Transverse colon (tissue), 4 donors: ENCODE results near the gene GP1BB. TPM values are rescaled to one million over a fixed set of nuclear protein-coding genes. Genes with fewer than 3 reads are reported as not detected.
"Not testable (repeated sequence)": the region's sequence is repeated elsewhere in the genome, so short reads cannot be mapped to it uniquely, and the experiment has no call there.

Source experiments
- DNase-seq: peaks from one replicate; pipeline ENCODE4 v3.0.0-alpha.2; 2019
- H3K27ac ChIP-seq, 4 donors: fragments of 200-600 bp; sonication (generic); 2 replicates each; pipeline ENCODE4 v1.5.1; 2016 to 2018; ENCODE audit warnings: inconsistent platforms in 4 of 4
- H3K27me3 ChIP-seq: fragments of 200-600 bp; sonication (generic); 2 replicates; pipeline ENCODE4 v1.5.1; 2017; ENCODE audit warnings: inconsistent platforms
- H3K36me3 ChIP-seq, 4 donors: fragments of 200-600 bp; sonication (generic); 2 replicates each; pipeline ENCODE4 v1.5.1; 2017 to 2019; ENCODE audit warnings: inconsistent platforms in 4 of 4
- H3K4me1 ChIP-seq, 4 donors: fragments of 200-600 bp; sonication (generic); 2 replicates each; pipeline ENCODE4 v1.5.1; 2017 to 2020; ENCODE audit warnings: inconsistent platforms in 4 of 4
- H3K4me3 ChIP-seq, 4 donors: fragments of 200-600 bp; sonication (generic); 1 replicate in 1 of 4; 2 replicates in 3 of 4; pipeline versions ENCODE4 v1.5.1 to v1.6.1; 2017 to 2019; ENCODE audit warnings: inconsistent platforms in 4 of 4
- H3K9me3 ChIP-seq, 2 donors: fragments of 200-600 bp; sonication (generic); 2 replicates each; pipeline ENCODE4 v1.5.1; 2017 to 2019; ENCODE audit warnings: inconsistent platforms in 2 of 2
- EP300 ChIP-seq: sonication (generic); formaldehyde crosslinking; IDR thresholded peaks from one replicate; pipeline ENCODE4 v1.6.1; 2017; ENCODE audit warnings: antibody characterized with exemption, low read depth
- POLR2A ChIP-seq: fragments of 450-650 bp; IDR thresholded peaks from one replicate; pipeline ENCODE4 v1.6.1; 2016; ENCODE audit warnings: antibody characterized with exemption, mild to moderate bottlenecking, moderate library complexity
- POLR2AphosphoS5 ChIP-seq, 3 donors: sonication (generic); formaldehyde crosslinking; IDR thresholded peaks; one replicate each; pipeline ENCODE4 v1.6.1; 2016; ENCODE audit warnings: antibody characterized with exemption in 3 of 3
- WGBS, 2 donors: methylation state at CpG; one replicate each; pipeline ENCODE4 v1.1.5; 2018; ENCODE audit warnings: low coverage in 1 of 2; 5-methylcytosine and 5-hydroxymethylcytosine counted together
- in situ Hi-C, 4 donors: fragments of 200-750 bp; cut with MboI; loops; one replicate each; pipeline versions ENCODE4 v1.15.0 to v1.15.1; 2017; ENCODE audit warnings: low sequenced_read_pairs in 3 of 4, low pct_ligation_motif_present in 1 of 4, low pct_unique_long_range_greater_than_20kb in 1 of 4
- intact Hi-C: fragments of 100-400 bp; cut with DNase I; formaldehyde crosslinking; loops from one replicate; pipeline ENCODE4 v1.15.1; 2023; ENCODE audit warnings: low total_unique reads
- total RNA-seq, 4 donors: library from RNA; depleted of rRNA; stranded (reverse); fragments of >200 nt; gene quantifications; one replicate each; pipeline ENCODE4 v1.1.0, GENCODE V29; 2016
- TF ChIP-seq, protein P1 (sequence below), 5 experiments: fragments of 200-600 bp in 3 of 5; fragments of 450-650 bp in 2 of 5; sonication (generic) in 3 of 5; IDR thresholded peaks; 1 replicate in 2 of 5; 2 replicates in 3 of 5; pipeline ENCODE4 v1.5.1; 2016 to 2017; ENCODE audit warnings: antibody characterized with exemption in 5 of 5, inconsistent platforms in 3 of 5, mild to moderate bottlenecking in 2 of 5, moderate library complexity in 1 of 5

GP1BB gene
- total RNA-seq, 4 donors from 2014 or later = 0.41 to 10.3 (median 1.8) TPM

DNA sequence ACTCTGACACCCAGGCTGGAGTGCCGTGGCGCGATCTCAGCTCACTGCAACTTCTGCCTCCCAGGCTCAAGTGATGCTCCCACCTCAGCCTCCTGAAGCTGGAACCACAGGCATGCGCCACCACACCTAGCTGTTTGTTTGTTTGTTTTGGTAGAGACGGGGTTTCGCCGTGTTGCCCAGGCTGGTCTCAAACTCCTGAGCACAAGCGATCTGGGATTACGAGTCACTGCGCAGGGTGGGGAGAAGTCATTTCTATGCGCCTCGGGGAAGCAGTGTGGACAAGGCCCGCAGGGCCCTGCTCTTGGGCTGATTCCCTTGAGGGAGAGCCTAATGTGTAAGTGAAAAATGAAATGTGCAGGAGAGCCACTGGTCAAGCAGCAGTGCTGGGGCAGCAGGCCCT lies 28.6 kb upstream of the GP1BB start:
- in situ Hi-C loops (no loop called here), intact Hi-C loops (no loop called here)
- peaks cover 23% of the 10 kb centered on the region for H3K27me3 ChIP-seq
- H3K9me3 ChIP-seq = no peaks in the 10 kb centered on the region
- TF ChIP-seq POLR2A = no peak
- no peak for TF ChIP-seq POLR2AphosphoS5 (IDR thresholded peaks at IDR 0.05)
- no peak for DNase-seq
- peaks cover 0 to 6% (median 0%) of the 10 kb centered on the region in 4 donors for H3K4me1 ChIP-seq
- WGBS, 2 donors = 89 to 94% methylated on average over 3 to 13 of the region's 13 CpGs
- H3K4me3 ChIP-seq = no peak overlapping the region
- H3K27ac ChIP-seq = no peak overlapping the region
- H3K36me3 ChIP-seq = no peaks in the 10 kb centered on the region

DNA sequence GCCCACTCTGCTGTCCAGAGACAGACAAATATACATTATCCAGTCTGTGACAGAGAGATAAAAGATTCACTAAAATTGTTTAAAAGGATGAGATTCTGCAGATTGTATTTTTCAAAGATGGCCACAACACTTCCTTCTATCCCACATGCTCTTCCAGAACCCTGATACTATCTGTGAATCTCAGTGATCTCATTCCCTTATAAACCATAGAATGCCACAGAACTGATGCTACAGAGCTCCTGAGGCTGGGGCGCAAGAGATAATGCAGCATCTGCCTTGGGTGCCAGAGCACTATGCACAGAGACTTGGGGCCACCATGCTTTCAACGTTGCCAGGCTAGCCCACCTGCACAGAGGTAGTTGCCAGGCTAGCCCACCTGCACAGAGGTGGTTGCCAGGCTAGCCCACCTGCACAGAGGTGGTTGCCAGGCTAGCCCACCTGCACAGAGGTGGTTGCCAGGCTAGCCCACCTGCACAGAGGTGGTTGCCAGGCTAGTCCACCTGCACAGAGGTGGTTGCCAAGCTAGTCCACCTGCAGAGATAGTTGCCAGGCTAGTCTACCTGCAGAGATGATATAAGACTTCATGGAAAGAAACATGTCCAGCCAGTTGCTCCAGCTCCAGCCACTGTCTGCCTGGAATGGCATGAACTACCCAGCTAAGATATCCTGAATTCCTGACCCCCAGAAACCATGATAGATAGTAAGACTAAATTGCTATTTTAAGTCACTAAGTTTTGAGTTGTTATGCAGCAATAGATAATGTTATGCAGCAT lies 26.6 kb upstream of the GP1BB start:
- 77% methylated on average over 2 of the region's 2 CpGs; no CpG with 5 or more reads in 1 of the 2 donors for WGBS, 2 donors
- no peak overlapping the region for H3K4me3 ChIP-seq
- no peak for TF ChIP-seq EP300
- no peak for TF ChIP-seq POLR2A
- TF ChIP-seq, protein P1, sequence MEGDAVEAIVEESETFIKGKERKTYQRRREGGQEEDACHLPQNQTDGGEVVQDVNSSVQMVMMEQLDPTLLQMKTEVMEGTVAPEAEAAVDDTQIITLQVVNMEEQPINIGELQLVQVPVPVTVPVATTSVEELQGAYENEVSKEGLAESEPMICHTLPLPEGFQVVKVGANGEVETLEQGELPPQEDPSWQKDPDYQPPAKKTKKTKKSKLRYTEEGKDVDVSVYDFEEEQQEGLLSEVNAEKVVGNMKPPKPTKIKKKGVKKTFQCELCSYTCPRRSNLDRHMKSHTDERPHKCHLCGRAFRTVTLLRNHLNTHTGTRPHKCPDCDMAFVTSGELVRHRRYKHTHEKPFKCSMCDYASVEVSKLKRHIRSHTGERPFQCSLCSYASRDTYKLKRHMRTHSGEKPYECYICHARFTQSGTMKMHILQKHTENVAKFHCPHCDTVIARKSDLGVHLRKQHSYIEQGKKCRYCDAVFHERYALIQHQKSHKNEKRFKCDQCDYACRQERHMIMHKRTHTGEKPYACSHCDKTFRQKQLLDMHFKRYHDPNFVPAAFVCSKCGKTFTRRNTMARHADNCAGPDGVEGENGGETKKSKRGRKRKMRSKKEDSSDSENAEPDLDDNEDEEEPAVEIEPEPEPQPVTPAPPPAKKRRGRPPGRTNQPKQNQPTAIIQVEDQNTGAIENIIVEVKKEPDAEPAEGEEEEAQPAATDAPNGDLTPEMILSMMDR (IDR thresholded peaks at IDR 0.05) = no peak
- no peak for TF ChIP-seq POLR2AphosphoS5 (IDR thresholded peaks at IDR 0.05)
- H3K9me3 ChIP-seq = no peaks in the 10 kb centered on the region
- in situ Hi-C loops (no loop called here), intact Hi-C loops (no loop called here)
- H3K4me1 ChIP-seq = peaks cover 0 to 5% (median 0%) of the 10 kb centered on the region in 4 donors
- DNase-seq = no peak
- no peak overlapping the region for H3K27ac ChIP-seq
- no peaks in the 10 kb centered on the region for H3K36me3 ChIP-seq
- H3K27me3 ChIP-seq = peaks cover 5% of the 10 kb centered on the region

DNA sequence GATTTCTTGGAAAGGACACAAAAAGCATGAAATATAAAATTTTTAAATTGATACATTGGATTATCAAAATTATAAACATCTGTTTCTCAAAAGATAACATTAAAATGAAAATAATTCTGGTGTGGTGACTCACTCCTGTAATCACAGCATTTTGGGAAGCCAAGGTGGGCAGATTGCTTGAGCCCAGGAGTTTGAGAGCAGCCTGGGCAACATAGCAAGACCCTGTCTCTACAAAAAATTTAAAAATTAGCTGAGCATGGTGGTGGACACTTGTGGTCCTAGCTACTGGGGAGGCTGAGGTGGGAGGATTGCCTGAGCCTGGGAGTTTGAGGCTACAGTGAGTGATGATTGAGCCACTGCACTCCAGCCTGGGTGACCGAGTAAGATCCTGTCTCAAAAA lies 25.5 kb upstream of the GP1BB start:
- H3K36me3 ChIP-seq, DNase-seq, H3K9me3 ChIP-seq, H3K4me3 ChIP-seq, H3K27ac ChIP-seq, intact Hi-C loops, H3K4me1 ChIP-seq, in situ Hi-C loops, H3K27me3 ChIP-seq: not testable (repeated sequence)
- WGBS, 2 donors = 83 to 88% methylated on average over 1 of the region's 1 CpG

DNA sequence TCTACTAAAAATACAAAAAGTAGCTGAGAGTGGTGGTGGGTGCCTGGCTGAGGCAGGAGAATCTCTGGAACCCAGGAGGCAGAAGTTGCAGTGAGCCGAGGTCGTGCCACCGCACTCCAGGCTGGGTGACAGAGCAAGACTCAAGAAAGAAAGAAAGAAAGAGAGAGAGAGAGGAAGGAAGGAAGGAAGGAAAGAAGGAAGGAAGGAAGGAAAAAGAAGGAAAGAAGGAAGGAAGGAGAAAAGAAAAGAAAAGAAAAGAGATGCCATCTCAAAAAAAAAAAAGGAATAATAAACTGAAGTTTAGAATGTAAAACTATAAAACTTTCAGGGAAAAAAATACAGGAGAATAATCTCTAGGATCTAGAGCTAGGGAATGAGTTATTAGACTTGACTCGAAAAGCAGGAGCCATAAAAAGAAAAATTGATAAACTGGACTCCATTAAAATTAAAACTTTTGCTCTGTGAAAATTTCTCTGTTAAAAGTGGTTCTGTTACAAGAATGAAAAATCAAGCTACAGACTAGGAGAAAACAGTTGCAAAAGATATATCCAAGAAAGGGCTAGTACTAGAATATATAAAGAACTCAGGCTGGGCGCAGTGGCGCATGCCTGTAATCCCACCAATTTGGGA lies 22.4 kb upstream of the GP1BB start:
- Histone ChIP-seq H3K27me3 (peaks cover 13% of the 10 kb centered on the region), H3K27ac (no peak overlapping the region), H3K4me1 (no peaks in the 10 kb centered on the region), H3K36me3 (no peaks in the 10 kb centered on the region), H3K9me3 (no peaks in the 10 kb centered on the region), H3K4me3 (no peak overlapping the region)
- TF ChIP-seq POLR2A = no peak
- TF ChIP-seq, protein P1 (IDR thresholded peaks at IDR 0.05) = no peak
- no peak for TF ChIP-seq EP300
- no peak for TF ChIP-seq POLR2AphosphoS5 (IDR thresholded peaks at IDR 0.05)
- intact Hi-C loops (no loop called here), in situ Hi-C loops (no loop called here)
- no peak for DNase-seq
- WGBS, 2 donors = 87% methylated on average over 6 of the region's 6 CpGs

DNA sequence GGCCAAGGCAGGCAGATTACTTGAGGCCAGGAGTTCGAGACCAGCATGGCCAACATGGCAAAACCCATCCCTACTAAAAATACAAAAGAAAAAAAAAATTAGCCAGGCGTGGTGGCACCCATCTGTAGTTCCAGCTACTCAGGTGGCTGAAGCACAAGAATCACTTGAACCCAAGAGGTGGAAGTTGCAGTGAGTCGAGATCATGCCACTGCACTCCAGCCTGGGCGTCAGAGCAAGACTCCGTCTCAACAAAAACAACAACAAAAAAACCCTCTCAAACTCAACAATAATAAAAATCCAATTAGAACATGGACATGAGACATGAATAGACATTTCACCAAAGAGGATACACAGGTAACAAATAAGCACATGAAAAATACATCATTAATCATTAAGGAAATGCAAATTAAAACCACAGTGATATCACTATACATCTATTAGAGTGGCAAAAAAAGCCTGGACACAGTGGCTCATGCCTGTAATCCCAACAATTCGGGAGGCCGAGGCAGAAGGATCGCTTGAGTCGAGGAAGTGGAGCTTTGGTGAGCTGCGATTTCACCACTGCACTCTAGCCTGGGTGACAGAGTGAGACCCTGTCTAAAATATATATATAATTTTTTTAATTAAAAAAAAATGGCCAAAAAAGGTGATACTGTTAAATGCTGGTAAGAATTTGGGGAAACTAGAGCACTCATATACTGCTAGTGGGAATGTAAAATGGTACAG lies 21.8 kb upstream of the GP1BB start:
- in situ Hi-C loops (no loop called here), intact Hi-C loops (no loop called here)
- DNase-seq = no peak
- 80 to 89% methylated on average over 8 to 10 of the region's 10 CpGs for WGBS, 2 donors
- no peak overlapping the region for H3K4me3 ChIP-seq
- no peaks in the 10 kb centered on the region for H3K4me1 ChIP-seq
- no peak overlapping the region for H3K27ac ChIP-seq
- H3K27me3 ChIP-seq = peaks cover 13% of the 10 kb centered on the region
- no peak for TF ChIP-seq POLR2A
- TF ChIP-seq, protein P1 (IDR thresholded peaks at IDR 0.05) = no peak
- no peak for TF ChIP-seq EP300
- no peak for TF ChIP-seq POLR2AphosphoS5 (IDR thresholded peaks at IDR 0.05)
- no peaks in the 10 kb centered on the region for H3K9me3 ChIP-seq
- H3K36me3 ChIP-seq = no peaks in the 10 kb centered on the region
